Astrocyte (in vitro differentiated cells and primary cell): Measurements from ENCODE around the gene SFMBT2. TPM values are rescaled to one million over a fixed set of nuclear protein-coding genes. Genes with fewer than 3 reads are reported as not detected.

Experiments
- DNase-seq: peaks from one replicate; pipeline ENCODE4 v3.0.0-alpha.2; 2010; ENCODE audit warnings: low read depth
- FAIRE-seq: peaks from 2 replicates; lab custom pipeline; 2011; peaks lifted over from hg19 to GRCh38; lab: Jason Lieb, UNC
- H2AFZ ChIP-seq: 2 replicates; pipeline ENCODE4 v1.6.0; 2012; ENCODE audit warnings: low read depth, low read length, inconsistent platforms
- H3K27ac ChIP-seq: 2 replicates; pipeline ENCODE4 v1.5.1; 2011; ENCODE audit warnings: low read depth, low read length, inconsistent platforms
- H3K27me3 ChIP-seq: 2 replicates; pipeline ENCODE4 v1.6.0; 2011; ENCODE audit warnings: low read length, inconsistent platforms; ENCODE audit not compliant: insufficient read depth
- H3K36me3 ChIP-seq: 2 replicates; pipeline ENCODE4 v1.5.1; 2011; ENCODE audit warnings: low read length, inconsistent platforms; ENCODE audit not compliant: insufficient read depth
- H3K4me1 ChIP-seq: 2 replicates; pipeline ENCODE4 v1.5.1; 2011; ENCODE audit warnings: low read length, inconsistent platforms; ENCODE audit not compliant: insufficient read depth
- H3K4me2 ChIP-seq: 2 replicates; pipeline ENCODE4 v1.6.0; 2012; ENCODE audit warnings: low read length, inconsistent platforms
- H3K4me3 ChIP-seq: 2 replicates; pipeline ENCODE4 v1.5.1; 2011; ENCODE audit warnings: low read depth, mild to moderate bottlenecking, low read length, inconsistent platforms; ENCODE audit not compliant: insufficient read depth
- H3K79me2 ChIP-seq: 2 replicates; pipeline ENCODE4 v1.6.0; 2012; ENCODE audit warnings: mild to moderate bottlenecking, low read length, inconsistent platforms; ENCODE audit not compliant: insufficient read depth
- H3K9ac ChIP-seq: 2 replicates; pipeline ENCODE4 v1.6.0; 2012; ENCODE audit warnings: mild to moderate bottlenecking, low read length, inconsistent platforms
- H3K9me3 ChIP-seq: 2 replicates; pipeline ENCODE4 v1.5.1; 2012; ENCODE audit warnings: low read depth, mild to moderate bottlenecking, low read length, inconsistent platforms; ENCODE audit not compliant: insufficient read depth
- H4K20me1 ChIP-seq: 2 replicates; pipeline ENCODE4 v1.6.0; 2012; ENCODE audit warnings: low read length, inconsistent platforms; ENCODE audit not compliant: insufficient read depth
- H3K27ac Mint-ChIP-seq: one replicate; pipeline ENCODE4 v1.8.0; 2021; ENCODE audit warnings: mild to moderate bottlenecking, mixed read lengths; ENCODE audit not compliant: unreplicated experiment
- H3K27me3 Mint-ChIP-seq: one replicate; pipeline ENCODE4 v1.8.0; 2021; ENCODE audit warnings: low read depth, mixed read lengths; ENCODE audit not compliant: unreplicated experiment
- H3K36me3 Mint-ChIP-seq: one replicate; pipeline ENCODE4 v1.8.0; 2021; ENCODE audit warnings: low read depth, mixed read lengths; ENCODE audit not compliant: unreplicated experiment
- H3K4me1 Mint-ChIP-seq: one replicate; pipeline ENCODE4 v1.8.0; 2021; ENCODE audit warnings: low read depth, mixed read lengths; ENCODE audit not compliant: unreplicated experiment
- H3K4me3 Mint-ChIP-seq: one replicate; pipeline ENCODE4 v1.8.0; 2021; ENCODE audit warnings: mild to moderate bottlenecking, moderate library complexity, mixed read lengths; ENCODE audit not compliant: unreplicated experiment
- H3K9me3 Mint-ChIP-seq: one replicate; pipeline ENCODE4 v1.8.0; 2021; ENCODE audit warnings: mild to moderate bottlenecking, mixed read lengths; ENCODE audit not compliant: unreplicated experiment
- EZH2 ChIP-seq: IDR thresholded peaks from 2 replicates; pipeline ENCODE4 v1.6.1; 2012; ENCODE audit warnings: mild to moderate bottlenecking, low read length, inconsistent platforms; ENCODE audit not compliant: insufficient read depth
- total RNA-seq: library from RNA; stranded (reverse); gene quantifications from 2 replicates; pipeline ENCODE4 v1.2.1, GENCODE V29; 2021
- TF ChIP-seq, protein P1 (sequence below): IDR thresholded peaks from 2 replicates; pipeline ENCODE4 v1.5.1; 2011; ENCODE audit warnings: low read depth, mild to moderate bottlenecking, inconsistent platforms, low read length, moderate library complexity; ENCODE audit not compliant: insufficient read depth

The SFMBT2 gene
- total RNA-seq, 1 donor from 2014 or later: 3.9 TPM

DNA sequence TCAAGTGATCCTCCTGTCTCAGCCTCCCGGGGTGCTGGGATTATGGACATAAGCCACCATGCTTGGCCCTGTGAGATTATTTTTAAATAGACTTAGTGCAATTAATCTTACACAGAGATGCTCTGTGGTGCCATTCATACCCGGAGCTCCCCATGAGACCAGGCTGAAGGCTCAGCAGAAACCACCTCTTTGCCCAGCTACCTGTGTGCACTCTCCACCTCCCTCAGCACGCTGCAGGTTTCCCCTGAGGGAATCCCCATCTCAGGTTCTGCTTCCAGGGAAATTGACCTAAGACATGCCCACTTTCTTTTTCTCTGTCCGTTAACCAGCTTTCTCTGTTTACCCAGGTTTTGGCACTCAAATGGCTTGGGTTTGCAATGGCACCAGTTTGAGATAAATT, 260.5 kb downstream of the SFMBT2 start:
- peaks cover 7% of the 10 kb centered on the region for H3K4me1 Mint-ChIP-seq
- H3K36me3 Mint-ChIP-seq: no peaks in the 10 kb centered on the region
- FAIRE-seq (no peak), DNase-seq (no peak)
- H3K4me3 ChIP-seq: no peak overlapping the region
- peaks cover 4% of the 10 kb centered on the region for H3K9me3 Mint-ChIP-seq
- H3K27me3 ChIP-seq: no peaks in the 10 kb centered on the region
- no peaks in the 10 kb centered on the region for H4K20me1 ChIP-seq
- H3K9ac ChIP-seq: no peak overlapping the region
- no peaks in the 10 kb centered on the region for H3K79me2 ChIP-seq
- H3K4me2 ChIP-seq: no peak overlapping the region
- no peaks in the 10 kb centered on the region for H3K36me3 ChIP-seq
- H3K4me1 ChIP-seq: no peaks in the 10 kb centered on the region
- no peak overlapping the region for H3K27ac Mint-ChIP-seq
- H3K9me3 ChIP-seq: no peaks in the 10 kb centered on the region
- H3K27ac ChIP-seq: no peak overlapping the region
- H3K27me3 Mint-ChIP-seq: peaks cover 19% of the 10 kb centered on the region
- no peak overlapping the region for H3K4me3 Mint-ChIP-seq
- no peak overlapping the region for H2AFZ ChIP-seq
- TF ChIP-seq EZH2: no peak
- TF ChIP-seq, protein P1, sequence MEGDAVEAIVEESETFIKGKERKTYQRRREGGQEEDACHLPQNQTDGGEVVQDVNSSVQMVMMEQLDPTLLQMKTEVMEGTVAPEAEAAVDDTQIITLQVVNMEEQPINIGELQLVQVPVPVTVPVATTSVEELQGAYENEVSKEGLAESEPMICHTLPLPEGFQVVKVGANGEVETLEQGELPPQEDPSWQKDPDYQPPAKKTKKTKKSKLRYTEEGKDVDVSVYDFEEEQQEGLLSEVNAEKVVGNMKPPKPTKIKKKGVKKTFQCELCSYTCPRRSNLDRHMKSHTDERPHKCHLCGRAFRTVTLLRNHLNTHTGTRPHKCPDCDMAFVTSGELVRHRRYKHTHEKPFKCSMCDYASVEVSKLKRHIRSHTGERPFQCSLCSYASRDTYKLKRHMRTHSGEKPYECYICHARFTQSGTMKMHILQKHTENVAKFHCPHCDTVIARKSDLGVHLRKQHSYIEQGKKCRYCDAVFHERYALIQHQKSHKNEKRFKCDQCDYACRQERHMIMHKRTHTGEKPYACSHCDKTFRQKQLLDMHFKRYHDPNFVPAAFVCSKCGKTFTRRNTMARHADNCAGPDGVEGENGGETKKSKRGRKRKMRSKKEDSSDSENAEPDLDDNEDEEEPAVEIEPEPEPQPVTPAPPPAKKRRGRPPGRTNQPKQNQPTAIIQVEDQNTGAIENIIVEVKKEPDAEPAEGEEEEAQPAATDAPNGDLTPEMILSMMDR: no peak

DNA sequence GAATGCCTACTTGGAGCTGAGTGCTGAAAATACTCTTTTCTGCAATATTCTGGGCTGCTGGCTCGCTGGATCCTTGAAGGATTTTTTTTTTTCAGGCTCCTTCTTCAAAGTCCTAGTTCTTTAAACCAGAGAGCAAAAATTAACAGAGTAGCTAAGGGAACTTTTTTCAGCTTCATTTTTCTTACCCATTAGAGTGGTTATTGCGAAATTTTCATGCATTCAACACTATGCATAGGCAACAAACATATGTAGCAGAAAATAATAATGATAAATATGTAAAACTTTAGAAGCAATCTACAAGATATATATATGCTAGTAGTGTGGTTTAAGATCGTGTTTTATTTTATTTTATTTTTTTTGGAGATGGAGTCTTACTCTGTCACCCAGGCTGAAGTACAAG, 264.6 kb downstream of the SFMBT2 start:
- FAIRE-seq (no peak), DNase-seq (no peak)
- no peak overlapping the region for H3K9ac ChIP-seq
- Mint-ChIP-seq H3K36me3 (no peaks in the 10 kb centered on the region), H3K4me1 (no peaks in the 10 kb centered on the region), H3K4me3 (no peak overlapping the region), H3K9me3 (no peaks in the 10 kb centered on the region), H3K27ac (no peak overlapping the region), H3K27me3 (peaks cover 20% of the 10 kb centered on the region)
- H3K27ac ChIP-seq: no peak overlapping the region
- H3K9me3 ChIP-seq: no peaks in the 10 kb centered on the region
- no peaks in the 10 kb centered on the region for H3K36me3 ChIP-seq
- no peaks in the 10 kb centered on the region for H3K79me2 ChIP-seq
- TF ChIP-seq, protein P1: no peak
- TF ChIP-seq EZH2: no peak
- H3K4me3 ChIP-seq: no peak overlapping the region
- no peaks in the 10 kb centered on the region for H4K20me1 ChIP-seq
- H3K4me1 ChIP-seq: no peaks in the 10 kb centered on the region
- no peak overlapping the region for H2AFZ ChIP-seq
- no peaks in the 10 kb centered on the region for H3K27me3 ChIP-seq
- no peak overlapping the region for H3K4me2 ChIP-seq

DNA sequence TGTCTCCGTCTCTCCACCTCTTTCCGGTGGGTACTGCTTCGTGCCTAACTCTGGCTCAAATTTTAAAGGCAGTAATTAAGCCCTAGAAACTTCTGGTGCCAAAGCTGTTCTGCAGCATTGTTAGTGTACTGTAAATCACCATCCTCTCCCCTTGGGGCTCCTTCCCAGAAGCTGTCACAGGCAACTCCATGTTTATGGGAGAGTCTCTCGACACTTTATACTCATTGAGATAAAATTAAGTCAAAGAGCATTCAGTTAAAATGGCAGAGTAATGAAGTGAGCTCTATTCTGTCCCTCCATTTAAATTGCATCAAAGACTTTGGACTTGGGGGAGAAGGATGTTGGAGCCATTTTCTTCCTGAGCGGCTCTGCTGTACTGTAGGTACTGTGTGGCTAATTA, 274.8 kb downstream of the SFMBT2 start:
- DNase-seq (no peak), FAIRE-seq (no peak)
- peaks cover 15% of the 10 kb centered on the region for H3K27me3 Mint-ChIP-seq
- Histone ChIP-seq H3K79me2 (no peaks in the 10 kb centered on the region), H3K4me2 (no peak overlapping the region), H4K20me1 (no peaks in the 10 kb centered on the region), H2AFZ (no peak overlapping the region), H3K36me3 (no peaks in the 10 kb centered on the region), H3K9me3 (no peaks in the 10 kb centered on the region), H3K9ac (no peak overlapping the region), H3K27me3 (no peaks in the 10 kb centered on the region), H3K27ac (no peak overlapping the region), H3K4me1 (no peaks in the 10 kb centered on the region), H3K4me3 (no peak overlapping the region)
- TF ChIP-seq, protein P1: no peak
- TF ChIP-seq EZH2: no peak
- H3K36me3 Mint-ChIP-seq: no peaks in the 10 kb centered on the region
- peaks cover 6% of the 10 kb centered on the region for H3K9me3 Mint-ChIP-seq
- no peaks in the 10 kb centered on the region for H3K4me1 Mint-ChIP-seq
- no peak overlapping the region for H3K27ac Mint-ChIP-seq
- no peak overlapping the region for H3K4me3 Mint-ChIP-seq
